ENCODE measurements around the gene CDH24.

GRCh38 chr14:23021434-23021833, 35.9 kb downstream of the CDH24 start:
- TF ChIP-seq CTCF (IDR thresholded peaks at IDR 0.05; ENCODE audit: borderline replicate concordance, extremely low read depth, low read length, poor library complexity, severe bottlenecking) (no peak), EZH2 (IDR thresholded peaks at IDR 0.05; ENCODE audit: borderline replicate concordance, low read depth, low read length, severe bottlenecking) (no peak)
